ENCODE data around the gene CPNE6. TPM values are rescaled to one million over a fixed set of nuclear protein-coding genes. Genes with fewer than 3 reads are reported as not detected.

Gene CPNE6
- polyA plus RNA-seq, 3 donors, result not detected

- H3K9me3 ChIP-seq (replicated peaks in 1 of 2; ENCODE audit: control insufficient read depth in 1 of 2, insufficient read depth in 1 of 2, low read length in 2 of 2), result no peaks in the 10 kb centered on the region
- intact Hi-C loops (cut with micrococcal nuclease), result no loop called here
- WGBS (ENCODE audit: insufficient coverage), result 100% methylated on average over 2 of the region's 2 CpGs
Measured at GRCh38 chr14:24084440-24084839, 13.1 kb downstream of the CPNE6 start.

GRCh38 chr14:24085215-24085614, 13.9 kb downstream of the CPNE6 start:
- Mint-ChIP-seq H3K4me3 (no peak overlapping the region), H3K27me3 (ENCODE audit: low read depth in 3 of 3) (peaks cover 32 to 35% (median 33%) of the 10 kb centered on the region in 3 donors), H3K36me3 (peaks cover 4 to 7% of the 10 kb centered on the region in 2 donors), H3K9me3 (peaks cover 0 to 23% (median 1%) of the 10 kb centered on the region in 7 donors), H3K4me1 (peaks cover 11% of the 10 kb centered on the region), H3K27ac (no peak overlapping the region)
- no peaks in the 10 kb centered on the region for H3K79me2 ChIP-seq (ENCODE audit: insufficient read depth, low read length)
- no CpG with 5 or more reads among the region's 3 CpGs for WGBS (ENCODE audit: insufficient coverage)
- no peak overlapping the region for H3K4me3 ChIP-seq (replicated peaks in 1 of 3; ENCODE audit: low read depth in 2 of 3, low read length in 3 of 3)
- no peak overlapping the region for H2AFZ ChIP-seq (ENCODE audit: insufficient read depth, low read depth, low read length, poor library complexity, severe bottlenecking)
- TF ChIP-seq CTCF (IDR thresholded peaks at IDR 0.05), result no peak
- H3K9me3 ChIP-seq (replicated peaks in 1 of 2; ENCODE audit: control insufficient read depth in 1 of 2, insufficient read depth in 1 of 2, low read length in 2 of 2), result no peaks in the 10 kb centered on the region
- H3K4me1 ChIP-seq (ENCODE audit: control insufficient read depth in 1 of 2, insufficient read depth in 2 of 2, low read length in 2 of 2), result peaks cover 12 to 16% of the 10 kb centered on the region in 2 donors
- H3K9ac ChIP-seq (ENCODE audit: insufficient read depth, low read length, poor library complexity, severe bottlenecking), result no peak overlapping the region
- no peak overlapping the region for H3K4me2 ChIP-seq (replicated peaks; ENCODE audit: extremely low read depth, low read length, poor library complexity, severe bottlenecking)
- H3K27me3 ChIP-seq (ENCODE audit: control insufficient read depth in 2 of 2, insufficient read depth in 2 of 2, low read length in 2 of 2), result peaks cover 18 to 35% of the 10 kb centered on the region in 2 donors
- H3K36me3 ChIP-seq (replicated peaks in 1 of 2; ENCODE audit: control insufficient read depth in 1 of 2, insufficient read depth in 2 of 2, low read length in 2 of 2), result no peaks in the 10 kb centered on the region
- H4K20me1 ChIP-seq (ENCODE audit: insufficient read depth, low read length), result no peaks in the 10 kb centered on the region
- no peak overlapping the region for H3K27ac ChIP-seq (ENCODE audit: low read depth in 1 of 2, low read length in 2 of 2)
- intact Hi-C loops (cut with micrococcal nuclease), result no loop called here
- no peak for DNase-seq

More at GRCh38 chr14:24084440-24084839, 13.1 kb downstream of the CPNE6 start:
- Mint-ChIP-seq H3K4me1 (peaks cover 14% of the 10 kb centered on the region), H3K9me3 (peaks cover 0 to 23% (median 2%) of the 10 kb centered on the region in 7 donors), H3K27me3 (ENCODE audit: low read depth in 3 of 3) (peaks cover 40 to 43% (median 40%) of the 10 kb centered on the region in 3 donors), H3K36me3 (peaks cover 4 to 11% of the 10 kb centered on the region in 2 donors), H3K27ac (peak overlapping the region in 1 of 7 donors; percentile 43), H3K4me3 (no peak overlapping the region)
- Histone ChIP-seq H3K4me3 (replicated peaks in 1 of 3; ENCODE audit: low read depth in 2 of 3, low read length in 3 of 3) (no peak overlapping the region), H3K4me2 (replicated peaks; ENCODE audit: extremely low read depth, low read length, poor library complexity, severe bottlenecking) (no peak overlapping the region), H3K9ac (ENCODE audit: insufficient read depth, low read length, poor library complexity, severe bottlenecking) (no peak overlapping the region), H3K36me3 (replicated peaks in 1 of 2; ENCODE audit: control insufficient read depth in 1 of 2, insufficient read depth in 2 of 2, low read length in 2 of 2) (no peaks in the 10 kb centered on the region), H3K4me1 (ENCODE audit: control insufficient read depth in 1 of 2, insufficient read depth in 2 of 2, low read length in 2 of 2) (peaks cover 12 to 18% of the 10 kb centered on the region in 2 donors), H3K27ac (ENCODE audit: low read depth in 1 of 2, low read length in 2 of 2) (no peak overlapping the region), H4K20me1 (ENCODE audit: insufficient read depth, low read length) (no peaks in the 10 kb centered on the region), H3K27me3 (ENCODE audit: control insufficient read depth in 2 of 2, insufficient read depth in 2 of 2, low read length in 2 of 2) (peaks cover 21 to 43% of the 10 kb centered on the region in 2 donors), H3K79me2 (ENCODE audit: insufficient read depth, low read length) (no peaks in the 10 kb centered on the region), H2AFZ (ENCODE audit: insufficient read depth, low read depth, low read length, poor library complexity, severe bottlenecking) (no peak overlapping the region)
- TF ChIP-seq CTCF (IDR thresholded peaks at IDR 0.05), result no peak
- DNase-seq, result no peak
